Effector memory CD4-positive, alpha-beta T cell (primary cell): ENCODE measurements around the gene TCL1B.
"Not testable (repeated sequence)": the region's sequence is repeated elsewhere in the genome, so short reads cannot be mapped to it uniquely, and the experiment has no call there.

Source experiments
- DNase-seq, 3 donors: peaks; one replicate each; pipeline ENCODE4 v3.0.0-alpha.2; 2020
- H3K27ac ChIP-seq: 2 replicates; pipeline ENCODE4 v1.7.0; 2013; ENCODE audit warnings: mild to moderate bottlenecking, low read length, moderate library complexity; ENCODE audit not compliant: insufficient read depth, poor library complexity, severe bottlenecking
- H3K27me3 ChIP-seq: replicated peaks from 2 replicates; pipeline ENCODE4 v1.7.0; 2013; ENCODE audit warnings: mild to moderate bottlenecking, low read length; ENCODE audit not compliant: insufficient read depth, control insufficient read depth, poor library complexity, severe bottlenecking
- H3K36me3 ChIP-seq: 2 replicates; pipeline ENCODE4 v1.7.0; 2013; ENCODE audit warnings: mild to moderate bottlenecking, low read length, moderate library complexity; ENCODE audit not compliant: control insufficient read depth, insufficient read depth
- H3K4me1 ChIP-seq: 2 replicates; pipeline ENCODE4 v1.7.0; 2013; ENCODE audit warnings: low read length, mild to moderate bottlenecking; ENCODE audit not compliant: control insufficient read depth, insufficient read depth, poor library complexity, severe bottlenecking
- H3K4me3 ChIP-seq: 2 replicates; pipeline ENCODE4 v1.7.0; 2013; ENCODE audit warnings: low read length, low read depth, mild to moderate bottlenecking; ENCODE audit not compliant: insufficient read depth, poor library complexity, severe bottlenecking
- H3K9me3 ChIP-seq: 2 replicates; pipeline ENCODE4 v1.7.0; 2013; ENCODE audit warnings: mild to moderate bottlenecking, low read length, moderate library complexity; ENCODE audit not compliant: control insufficient read depth

Gene TCL1B

DNA sequence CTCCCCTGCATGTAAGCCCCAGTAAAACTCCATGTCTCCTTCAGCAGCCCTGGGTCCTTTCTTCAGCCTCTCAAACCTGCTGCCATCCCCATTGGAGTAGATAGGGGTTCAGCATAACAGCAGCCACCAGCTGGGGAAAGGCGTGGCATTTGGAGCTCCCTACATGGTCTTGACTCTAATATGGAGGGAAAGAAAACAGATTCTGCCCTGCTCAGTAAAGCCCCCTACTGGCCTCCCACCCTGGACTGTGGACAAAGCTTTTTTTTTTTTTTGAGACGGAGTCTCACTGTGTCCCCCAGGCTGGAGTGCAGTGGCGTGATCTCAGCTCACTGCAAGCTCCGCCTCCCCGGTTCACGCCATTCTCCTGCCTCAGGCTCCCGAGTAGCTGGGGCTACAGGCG is 20.7 kb upstream of the TCL1B start:
- not testable (repeated sequence) for H3K36me3 ChIP-seq

DNA sequence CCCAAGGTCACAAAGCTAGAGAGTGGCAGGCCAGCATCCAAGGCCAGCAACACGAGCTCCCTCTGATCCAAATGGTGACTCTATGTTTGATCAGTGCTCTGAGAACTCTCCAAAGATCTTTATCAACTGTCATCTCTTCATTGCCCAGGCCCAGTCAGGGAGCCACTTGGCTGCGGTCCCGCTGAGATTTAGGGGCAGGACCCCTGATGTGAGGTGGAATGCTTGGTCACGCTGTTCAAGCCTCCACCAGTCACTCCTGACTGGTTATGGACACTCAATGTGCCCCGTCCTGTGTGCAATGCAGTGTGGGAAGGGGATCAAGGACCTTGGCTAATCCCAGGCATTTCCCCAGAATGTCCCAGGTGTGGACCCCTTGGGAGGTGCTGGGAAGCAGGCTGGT is 19.8 kb upstream of the TCL1B start:
- Histone ChIP-seq H3K27ac (no peak overlapping the region), H3K4me1 (no peaks in the 10 kb centered on the region), H3K27me3 (no peaks in the 10 kb centered on the region), H3K4me3 (no peak overlapping the region), H3K9me3 (no peaks in the 10 kb centered on the region), H3K36me3 (no peaks in the 10 kb centered on the region)
- DNase-seq = no peak

More for the DNA sequence above, 20.7 kb upstream of the TCL1B start:
- H3K27ac ChIP-seq, H3K9me3 ChIP-seq, H3K4me1 ChIP-seq, DNase-seq, H3K4me3 ChIP-seq, H3K27me3 ChIP-seq: not testable (repeated sequence)

DNA sequence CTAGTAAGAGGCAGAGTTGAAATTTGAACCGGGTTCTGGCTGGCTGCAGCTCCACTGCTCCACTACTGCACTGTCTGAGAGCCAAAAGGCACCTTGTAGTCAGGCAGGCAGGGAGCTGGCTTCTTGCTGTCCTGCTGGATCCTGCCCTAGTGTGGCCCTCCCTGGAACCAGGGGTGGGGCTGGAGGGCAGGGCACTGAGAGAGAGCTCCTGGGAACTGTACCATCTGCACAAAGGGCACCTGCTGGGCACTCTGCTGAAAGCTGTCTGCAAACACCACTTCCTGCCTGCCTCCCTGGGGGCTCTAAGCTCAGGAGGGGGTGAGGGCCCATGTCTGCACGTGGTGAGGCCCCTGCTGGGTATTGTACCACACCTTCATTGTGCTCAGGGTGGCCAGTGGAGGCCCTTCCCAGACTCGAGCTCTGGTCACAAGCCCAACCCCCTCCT is 19.0 kb upstream of the TCL1B start:
- Histone ChIP-seq H3K4me3 (no peak overlapping the region), H3K27me3 (no peaks in the 10 kb centered on the region), H3K27ac (no peak overlapping the region), H3K4me1 (no peaks in the 10 kb centered on the region), H3K9me3 (no peaks in the 10 kb centered on the region), H3K36me3 (no peaks in the 10 kb centered on the region)
- DNase-seq = no peak

- Histone ChIP-seq H3K27ac (no peak overlapping the region), H3K36me3 (no peaks in the 10 kb centered on the region), H3K27me3 (no peaks in the 10 kb centered on the region), H3K4me1 (no peaks in the 10 kb centered on the region), H3K9me3 (no peaks in the 10 kb centered on the region), H3K4me3 (no peak overlapping the region)
- no peak for DNase-seq
These were observed 17.9 kb upstream of the TCL1B start for GRCh38 chr14:95668235-95668772.

- no peaks in the 10 kb centered on the region for H3K27me3 ChIP-seq
- H3K4me1 ChIP-seq = no peaks in the 10 kb centered on the region
- H3K9me3 ChIP-seq = no peaks in the 10 kb centered on the region
- no peak for DNase-seq
- no peaks in the 10 kb centered on the region for H3K36me3 ChIP-seq
- no peak overlapping the region for H3K4me3 ChIP-seq
- no peak overlapping the region for H3K27ac ChIP-seq
These were observed 11.6 kb upstream of the TCL1B start for GRCh38 chr14:95674613-95675012.

DNA sequence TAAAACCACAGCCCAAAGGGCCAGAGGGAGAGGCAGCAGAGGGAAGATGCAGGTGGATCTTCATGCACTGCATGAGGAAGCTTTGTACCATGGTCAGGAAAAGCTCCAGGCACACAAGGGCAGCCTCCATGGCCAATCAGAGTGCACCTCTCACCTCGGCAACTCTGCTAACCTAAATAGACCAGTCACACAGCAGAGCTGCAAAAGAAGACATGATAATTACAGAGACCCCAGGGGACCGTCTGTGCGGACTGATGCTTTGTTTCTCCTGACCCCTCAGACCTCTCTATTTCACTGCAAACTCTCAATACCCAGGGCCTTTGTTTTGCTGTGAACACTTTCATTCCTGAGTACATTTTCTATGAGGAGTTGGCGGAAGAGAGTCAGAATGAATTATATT is 10.7 kb upstream of the TCL1B start:
- Histone ChIP-seq H3K4me3 (no peak overlapping the region), H3K4me1 (no peaks in the 10 kb centered on the region), H3K36me3 (no peaks in the 10 kb centered on the region), H3K9me3 (no peaks in the 10 kb centered on the region), H3K27ac (no peak overlapping the region), H3K27me3 (no peaks in the 10 kb centered on the region)
- no peak for DNase-seq

DNA sequence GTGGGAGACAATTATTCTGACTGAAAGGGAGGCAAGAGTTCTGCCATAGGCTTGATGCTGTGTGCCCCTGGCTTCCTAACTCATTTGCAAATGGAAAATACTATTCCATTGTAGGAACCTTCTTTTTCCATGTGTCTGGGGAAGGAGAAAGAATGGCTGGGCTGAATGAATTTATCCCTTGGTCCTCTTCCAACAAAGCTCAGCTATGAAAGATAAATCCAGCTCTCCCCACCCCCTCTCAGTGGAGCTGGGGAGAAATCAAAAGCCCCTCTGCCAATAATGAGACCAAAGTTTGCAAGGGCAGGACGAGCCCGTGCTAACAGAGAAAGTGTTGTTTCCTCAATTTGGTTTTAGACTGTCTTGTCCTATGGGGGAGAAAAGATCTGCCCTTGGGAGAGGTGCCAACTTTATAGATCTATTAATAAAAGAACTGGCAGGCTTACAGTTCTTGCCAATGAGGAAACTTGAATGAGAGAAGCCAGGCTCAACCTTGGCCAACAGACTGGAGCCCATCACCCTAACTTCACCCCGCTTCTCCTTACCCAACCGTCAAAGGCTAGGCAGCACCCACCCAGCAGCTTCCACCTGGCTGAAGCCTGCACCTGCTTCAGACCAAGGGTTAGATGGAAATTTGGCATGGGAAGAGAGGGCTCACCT is 8.9 kb upstream of the TCL1B start:
- H3K4me1 ChIP-seq = no peaks in the 10 kb centered on the region
- no peaks in the 10 kb centered on the region for H3K9me3 ChIP-seq
- H3K4me3 ChIP-seq = no peak overlapping the region
- DNase-seq = no peak
- H3K27me3 ChIP-seq = no peaks in the 10 kb centered on the region
- H3K27ac ChIP-seq = no peak overlapping the region
- H3K36me3 ChIP-seq = no peaks in the 10 kb centered on the region

DNA sequence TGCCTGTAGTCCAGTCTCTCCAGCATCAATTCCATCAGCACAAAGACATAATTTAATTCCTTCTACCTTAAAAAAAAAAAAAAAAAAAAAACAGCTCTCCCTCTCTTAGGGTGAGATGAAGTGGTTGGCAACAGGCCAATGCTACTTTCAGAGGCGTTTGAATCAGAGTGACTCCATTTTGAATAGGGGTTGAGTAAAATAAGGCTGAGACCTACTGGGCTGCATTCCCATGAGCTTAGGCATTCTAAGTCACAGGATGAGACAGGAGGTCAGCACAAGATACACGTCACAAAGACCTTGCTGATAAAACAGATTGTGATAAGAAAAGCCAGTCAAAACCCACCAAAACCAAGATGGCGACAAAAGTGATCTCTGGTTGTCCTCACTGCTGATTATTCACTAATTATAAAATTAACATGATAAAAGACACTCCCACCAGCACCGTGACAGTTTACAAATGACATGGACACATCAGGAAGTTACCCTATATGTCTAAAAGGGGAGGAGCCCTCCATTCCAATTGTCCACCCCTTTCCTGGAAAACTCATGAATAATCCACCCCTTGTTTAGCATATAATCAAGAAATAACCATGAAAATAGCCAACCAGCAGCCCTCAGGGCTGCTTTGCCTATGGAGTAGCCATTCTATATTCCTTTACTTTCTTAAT is 6.9 kb upstream of the TCL1B start:
- DNase-seq = no peak
- no peak overlapping the region for H3K4me3 ChIP-seq
- H3K36me3 ChIP-seq = no peaks in the 10 kb centered on the region
- H3K4me1 ChIP-seq = no peaks in the 10 kb centered on the region
- no peak overlapping the region for H3K27ac ChIP-seq
- H3K9me3 ChIP-seq = no peaks in the 10 kb centered on the region
- H3K27me3 ChIP-seq = no peaks in the 10 kb centered on the region

DNA sequence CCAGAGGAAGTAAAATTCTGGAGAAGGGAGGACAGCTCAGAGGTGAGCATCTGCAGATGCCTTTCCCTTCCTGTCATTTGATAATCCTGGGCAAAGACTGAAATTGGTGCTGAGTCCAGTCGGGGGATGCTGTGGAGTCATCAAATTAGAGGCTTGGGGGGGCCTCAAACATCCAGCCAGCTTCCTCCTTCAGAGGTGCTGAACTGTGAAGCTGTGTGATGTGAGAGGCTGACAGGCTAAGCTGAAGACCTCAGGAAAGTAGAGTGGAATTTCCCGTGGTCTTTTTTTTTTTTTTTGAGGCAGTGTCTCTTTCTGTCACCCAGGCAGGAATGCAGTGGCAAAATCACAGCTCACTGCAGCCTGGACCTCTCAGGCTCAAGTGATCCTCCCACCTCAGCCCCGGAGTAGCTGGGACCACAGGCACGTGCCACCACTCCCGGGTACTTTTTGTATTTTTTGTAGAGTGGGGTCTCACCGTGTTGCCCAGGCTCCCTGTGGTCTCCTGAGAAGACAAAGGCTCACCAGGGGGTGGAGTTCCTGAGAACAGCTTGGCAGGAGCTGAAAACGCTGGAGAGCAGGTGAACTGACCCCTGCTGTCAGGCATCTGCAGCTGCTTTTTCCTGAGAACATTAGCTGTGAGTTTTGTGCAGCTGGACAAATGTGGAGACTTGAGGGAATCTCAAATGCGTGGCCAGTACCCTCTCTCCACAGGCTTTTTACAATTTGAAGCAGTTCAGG is 6.1 kb upstream of the TCL1B start:
- no peaks in the 10 kb centered on the region for H3K27me3 ChIP-seq
- no peaks in the 10 kb centered on the region for H3K36me3 ChIP-seq
- H3K4me3 ChIP-seq = no peak overlapping the region
- no peak overlapping the region for H3K27ac ChIP-seq
- H3K4me1 ChIP-seq = no peaks in the 10 kb centered on the region
- H3K9me3 ChIP-seq = no peaks in the 10 kb centered on the region
- no peak for DNase-seq

DNA sequence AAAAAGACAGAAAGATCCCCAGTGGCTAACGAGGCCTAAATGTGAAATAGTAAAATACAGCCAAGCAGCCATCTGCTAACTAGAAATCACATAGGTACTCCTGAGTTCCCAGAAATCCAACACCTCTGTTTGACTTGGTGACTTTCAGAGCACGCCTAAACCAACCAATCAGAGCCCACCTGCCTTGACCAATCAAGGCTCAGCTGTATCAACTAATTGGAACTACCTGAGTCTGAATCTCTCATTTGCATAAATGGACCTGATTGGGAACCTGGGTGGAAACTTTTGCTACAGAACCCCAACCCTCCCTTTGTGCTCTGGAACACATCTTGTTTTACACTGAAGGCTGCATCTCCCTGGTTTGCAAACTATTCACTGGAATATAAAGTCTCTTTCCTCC is 5.1 kb upstream of the TCL1B start:
- no peaks in the 10 kb centered on the region for H3K4me1 ChIP-seq
- DNase-seq = no peak

More for the DNA sequence above, 5.1 kb upstream of the TCL1B start:
- Histone ChIP-seq H3K27me3 (no peaks in the 10 kb centered on the region), H3K27ac (no peak overlapping the region), H3K36me3 (no peaks in the 10 kb centered on the region), H3K4me3 (no peak overlapping the region), H3K9me3 (no peaks in the 10 kb centered on the region)
